Fibroblast of the conjunctiva (primary cell): ENCODE data around the gene RBM4.

Experiments
- DNase-seq: peaks from one replicate; pipeline ENCODE4 v3.0.0-alpha.2; 2010; ENCODE audit warnings: low read depth

Gene RBM4

DNA sequence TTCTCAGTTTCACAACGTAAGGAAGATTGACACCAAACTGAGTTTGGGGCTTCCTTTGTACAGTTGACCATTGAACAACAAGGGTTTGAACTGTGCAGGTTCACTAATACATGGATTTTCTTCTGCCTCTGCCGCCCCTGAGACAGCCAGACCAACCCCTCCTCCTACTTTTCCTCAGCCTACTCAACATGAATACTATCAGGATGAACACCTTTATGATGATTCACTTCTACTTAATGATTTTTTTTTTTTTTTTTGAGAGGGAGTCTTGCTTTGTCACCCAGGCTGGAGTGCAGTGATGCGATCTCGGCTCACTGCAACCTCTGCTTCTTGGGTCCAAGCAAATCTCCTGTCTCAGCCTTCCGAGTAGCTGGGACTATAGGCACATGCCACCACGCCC, 14.6 kb downstream of the RBM4 start:
- no peak for DNase-seq

DNA sequence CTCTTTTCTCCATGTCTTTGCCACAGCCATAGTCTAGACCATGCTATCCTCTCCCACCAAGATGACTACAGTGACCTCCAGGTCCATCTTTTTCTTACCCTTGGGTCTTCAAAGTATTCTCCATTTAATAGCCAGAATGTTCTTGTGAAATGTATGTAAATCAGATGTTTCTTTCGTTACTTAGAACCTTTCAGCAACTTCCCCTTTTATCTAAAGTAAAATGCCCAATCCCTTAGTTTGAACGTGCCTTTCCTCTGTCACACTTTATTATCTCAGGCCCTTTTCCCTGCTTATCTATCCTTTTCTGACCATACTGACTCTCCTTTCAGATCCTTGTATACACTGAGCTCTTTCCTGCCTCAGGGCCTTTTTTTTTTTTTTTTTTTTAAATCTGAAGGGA, 21.3 kb downstream of the RBM4 start:
- no peak for DNase-seq

DNA sequence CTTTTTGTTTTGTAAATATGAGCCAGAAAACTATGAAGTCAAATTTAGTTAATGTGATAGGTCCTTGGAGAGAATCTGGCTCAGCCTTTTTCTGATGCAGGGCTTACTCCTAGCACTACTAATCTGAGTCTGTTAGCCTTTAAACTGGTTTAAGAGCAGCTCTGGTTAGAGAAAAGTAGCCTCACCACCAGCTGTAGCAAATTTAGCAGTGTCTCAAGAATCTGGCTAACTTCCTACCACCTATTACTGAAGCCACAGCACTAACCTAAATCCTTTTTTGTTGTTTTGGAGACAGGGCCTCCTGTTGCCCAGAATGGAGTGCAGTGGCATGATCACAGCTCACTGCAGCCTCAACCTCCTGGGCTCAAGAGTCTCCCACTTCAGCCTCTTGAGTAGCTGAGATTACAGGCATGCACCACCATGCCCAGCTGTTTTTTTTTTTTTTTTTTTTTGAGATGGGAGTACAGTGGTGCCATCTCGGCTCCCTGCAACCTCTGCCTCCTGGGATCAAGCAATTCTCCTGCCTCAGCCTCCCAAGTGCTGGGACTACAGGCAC, 25.3 kb downstream of the RBM4 start:
- no peak for DNase-seq

DNA sequence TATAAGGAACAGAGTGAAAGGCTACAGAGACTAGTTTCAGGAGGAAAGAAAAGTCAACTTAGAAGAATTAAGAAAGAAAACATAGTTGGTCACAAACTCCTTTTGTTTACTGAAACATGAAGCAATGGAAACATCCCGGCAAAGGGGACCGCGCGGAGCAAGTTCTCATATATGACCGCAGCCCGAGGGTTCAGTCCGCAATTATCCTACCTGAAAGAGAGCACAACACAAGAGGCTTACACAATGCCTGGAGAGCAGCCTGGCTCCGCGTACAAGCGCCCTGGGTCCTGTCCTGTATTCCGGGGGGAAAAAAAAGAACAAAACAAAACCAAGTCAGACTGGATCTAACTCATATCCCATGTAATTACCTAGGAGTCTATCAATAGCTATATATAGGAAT, 26.9 kb downstream of the RBM4 start:
- DNase-seq, result no peak

DNA sequence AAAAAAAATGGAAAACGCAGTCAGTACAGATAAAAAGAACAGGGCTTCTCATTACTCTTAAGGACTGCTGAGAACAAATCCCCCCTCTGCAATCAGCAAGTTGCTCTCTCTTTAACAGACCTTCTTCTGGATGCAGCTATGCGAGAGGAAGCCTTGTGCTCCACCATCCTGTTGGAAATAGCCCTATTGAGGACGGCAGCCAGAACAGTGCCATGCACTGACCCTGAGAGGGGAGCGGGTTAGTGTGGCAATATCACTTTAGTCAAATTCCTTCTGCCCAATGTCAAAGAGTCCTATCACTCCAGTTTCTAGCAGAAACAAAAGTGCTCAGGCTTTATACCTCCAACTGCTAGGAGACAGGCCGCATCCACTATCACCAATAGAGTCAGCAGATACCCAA, 32.3 kb downstream of the RBM4 start:
- no peak for DNase-seq

DNA sequence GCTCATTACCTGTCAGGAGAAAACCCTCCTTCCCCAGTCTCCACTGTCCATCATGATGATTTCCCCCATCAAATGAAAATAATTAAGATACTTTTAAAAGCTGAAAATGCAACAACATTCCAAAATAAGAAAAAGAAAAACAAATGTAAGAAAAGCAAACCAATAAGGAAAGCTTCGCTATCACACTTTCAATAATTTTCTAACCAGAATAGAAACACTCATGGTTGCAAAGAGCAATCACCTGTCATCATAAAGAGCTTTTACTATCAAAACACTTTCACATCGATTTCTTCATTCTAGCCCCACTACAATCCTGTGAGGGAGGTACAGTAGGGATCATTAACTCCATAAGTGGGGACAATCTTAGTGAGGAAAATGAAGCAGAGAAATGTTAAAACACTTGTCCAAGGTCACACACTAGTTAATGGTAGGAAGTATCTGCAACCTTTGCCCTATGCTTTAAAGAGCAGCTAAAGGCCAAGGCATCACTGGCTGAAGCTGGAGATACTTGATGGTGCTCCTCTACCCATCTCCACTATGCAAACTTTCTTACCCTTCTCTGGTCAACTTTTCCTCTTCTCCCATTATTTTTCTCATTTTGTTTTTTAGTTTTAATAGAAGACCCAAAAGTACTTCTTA, 36.6 kb downstream of the RBM4 start:
- DNase-seq, result no peak

DNA sequence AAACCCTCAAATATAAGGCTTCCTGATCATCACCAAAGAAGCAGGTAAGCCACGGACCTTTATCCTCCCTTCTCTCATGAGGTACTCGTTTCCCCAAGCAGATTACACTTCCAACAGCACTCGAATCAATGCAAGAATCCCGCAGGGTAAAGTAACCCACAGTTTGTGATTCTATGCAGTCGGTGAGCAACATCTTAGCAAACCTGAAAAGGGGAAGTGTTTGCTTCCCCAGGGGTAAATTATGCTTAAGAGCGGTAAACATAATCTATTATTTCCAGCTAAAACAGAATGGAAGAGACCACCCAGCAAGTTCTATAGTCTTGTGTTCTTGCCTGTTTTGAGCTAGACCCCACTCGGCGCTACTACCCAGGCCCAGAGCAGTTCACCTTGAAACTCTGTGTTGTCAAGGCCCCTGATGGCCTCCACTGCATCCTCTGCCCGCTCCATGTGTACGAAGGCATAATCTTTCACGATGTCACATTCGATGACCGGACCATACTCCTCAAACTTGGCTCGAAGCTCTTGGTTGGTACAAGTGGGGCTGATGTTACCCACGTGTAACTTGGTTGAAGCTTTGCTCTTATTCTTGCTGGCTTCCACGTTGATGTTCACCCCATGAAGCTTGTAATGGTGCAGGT, 37.9 kb downstream of the RBM4 start:
- no peak for DNase-seq

DNA sequence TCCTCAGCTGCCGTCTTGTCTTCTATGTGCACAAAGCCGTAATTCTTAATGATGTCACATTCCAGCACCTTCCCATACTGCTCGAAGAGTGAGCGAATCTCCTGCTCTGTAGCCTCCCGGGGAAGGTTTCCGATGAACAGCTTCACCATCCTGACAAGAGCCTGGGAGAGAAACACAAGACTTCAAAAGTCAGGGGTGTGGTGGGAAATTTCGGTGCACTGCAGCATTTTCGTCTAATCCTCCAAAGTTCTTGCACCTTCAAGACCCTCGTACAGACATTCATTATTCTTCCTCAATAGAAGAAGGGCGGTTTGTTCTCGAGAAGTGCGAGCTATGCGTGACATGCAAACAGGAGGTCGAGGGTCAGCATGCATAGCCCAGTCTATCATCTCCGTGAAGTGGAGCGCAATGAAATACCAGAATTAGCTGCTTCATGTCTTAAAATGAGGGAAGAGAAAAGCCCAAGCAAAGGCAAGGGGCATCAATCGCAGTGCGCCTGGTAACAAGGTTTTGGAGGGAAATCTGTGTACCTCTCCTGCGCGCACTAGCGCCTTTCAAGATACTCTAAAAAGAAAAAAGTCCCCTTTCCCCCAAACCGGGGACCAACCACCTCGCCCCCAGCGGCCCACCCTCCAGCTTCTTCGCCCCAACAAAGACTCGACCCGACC, 38.6 kb downstream of the RBM4 start:
- DNase-seq, result no peak

DNA sequence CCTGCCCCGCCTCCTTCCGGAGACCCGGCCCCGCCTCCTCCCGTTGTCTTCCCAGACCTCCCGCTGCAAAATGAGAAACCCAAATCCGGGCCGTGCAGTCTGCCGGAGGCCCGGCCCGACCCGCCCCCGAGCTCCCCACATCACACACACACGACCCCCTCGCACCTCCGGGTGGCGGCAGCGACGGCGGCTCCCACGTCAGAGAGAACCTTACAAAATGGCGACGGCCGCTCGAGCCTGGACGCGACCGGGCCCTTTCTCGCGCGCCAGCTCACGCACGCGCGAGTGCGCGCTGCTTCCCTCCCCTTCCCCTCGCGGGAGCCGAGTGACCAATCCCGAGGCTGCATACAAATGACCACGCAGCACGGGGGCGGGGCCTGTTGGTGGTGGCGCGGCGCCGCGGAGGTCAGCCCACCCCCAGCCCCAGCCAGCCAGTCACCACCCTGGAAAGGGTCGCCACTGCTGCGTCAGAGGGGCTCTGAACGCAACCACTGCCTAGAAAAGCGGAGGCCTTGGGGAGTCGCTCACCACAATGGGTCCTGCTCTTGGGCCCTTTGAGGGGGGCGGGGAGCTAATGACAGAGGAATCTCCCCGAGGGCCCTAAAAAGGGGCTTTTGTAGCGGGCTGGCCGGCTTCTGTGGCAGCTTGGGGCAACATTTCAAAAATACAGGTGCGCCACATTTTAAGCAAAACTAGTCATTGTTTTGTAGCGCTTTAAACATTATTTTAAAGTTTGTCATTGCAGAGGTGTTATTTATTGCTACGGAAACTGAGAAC, 39.3 kb downstream of the RBM4 start, which contains the start of gene RBM4B:
RBM4B (minus strand) TSS at position 289 of the 777 bp plus-strand sequence. CDS start 808 bp downstream, outside the sequence.
- DNase-seq, result peak; percentile 83

DNA sequence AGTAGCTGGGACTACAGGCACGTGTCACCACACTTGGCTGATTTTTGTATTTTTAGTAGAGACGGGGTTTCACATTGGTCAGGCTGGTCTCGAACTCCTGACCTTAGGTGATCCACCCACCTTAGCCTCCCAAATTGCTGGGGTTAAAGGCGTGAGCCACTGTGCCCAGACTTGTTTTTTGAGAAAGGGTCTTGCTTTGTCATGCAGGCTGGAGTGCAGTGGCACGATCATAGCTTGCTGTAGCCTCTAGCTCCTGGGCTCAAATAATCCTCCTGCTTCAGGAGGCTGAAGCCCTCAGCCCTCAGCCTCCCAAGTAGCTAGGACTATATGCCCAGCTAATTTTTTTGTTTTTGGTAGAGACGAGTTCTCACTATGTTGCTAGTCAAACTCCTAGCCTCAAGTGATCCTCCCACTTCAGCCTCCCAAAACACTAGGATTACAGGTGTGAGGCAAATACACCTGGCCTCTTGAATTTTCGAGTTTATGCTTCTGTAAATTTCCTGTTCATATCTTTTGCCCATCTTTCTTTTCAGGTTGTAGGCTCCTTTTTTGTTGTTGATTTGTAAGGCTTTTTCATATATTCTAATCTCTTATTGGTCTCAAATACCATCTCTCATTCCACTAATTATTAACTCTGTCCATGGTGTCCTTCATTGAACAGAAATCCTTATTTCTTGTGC, 42.6 kb downstream of the RBM4 start:
- DNase-seq, result no peak

DNA sequence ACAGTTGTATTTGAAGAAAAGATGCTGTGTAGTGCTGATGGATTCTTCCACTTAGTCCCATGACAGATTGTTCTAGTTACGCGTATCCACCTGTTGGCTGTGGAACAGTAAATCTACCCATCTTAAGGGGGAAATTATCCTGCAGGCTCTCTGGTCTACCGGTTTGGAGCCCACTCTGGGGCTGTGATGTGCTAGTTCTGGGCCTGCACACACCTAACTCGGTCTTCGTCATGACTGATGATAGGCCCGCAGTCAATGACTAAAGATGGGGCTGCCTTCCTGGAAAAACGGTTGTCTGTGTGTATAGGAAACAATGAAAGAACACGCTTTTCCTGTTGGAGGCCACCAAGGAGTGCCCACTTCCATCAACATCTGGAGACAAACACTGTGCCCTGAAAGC, 45.4 kb downstream of the RBM4 start:
- DNase-seq, result no peak

DNA sequence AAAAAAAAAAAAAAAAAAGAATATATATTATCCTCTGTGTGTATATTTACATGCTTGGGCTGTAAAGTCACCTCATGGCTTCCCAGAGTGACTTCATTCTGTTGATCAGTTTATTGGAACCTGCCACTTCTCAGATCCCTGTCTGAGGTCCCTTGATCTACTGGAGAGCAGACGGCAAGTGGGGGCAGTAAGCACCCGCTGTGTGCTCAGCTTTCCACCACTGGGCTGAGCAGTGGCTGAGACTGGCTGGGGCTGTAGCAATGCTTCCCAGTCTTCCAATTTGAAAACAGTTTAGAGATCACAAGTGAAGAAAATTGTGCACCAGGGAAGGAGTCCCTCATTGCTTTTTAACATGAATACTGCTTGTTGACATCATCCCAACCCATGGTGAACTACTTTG, 46.1 kb downstream of the RBM4 start:
- no peak for DNase-seq

DNA sequence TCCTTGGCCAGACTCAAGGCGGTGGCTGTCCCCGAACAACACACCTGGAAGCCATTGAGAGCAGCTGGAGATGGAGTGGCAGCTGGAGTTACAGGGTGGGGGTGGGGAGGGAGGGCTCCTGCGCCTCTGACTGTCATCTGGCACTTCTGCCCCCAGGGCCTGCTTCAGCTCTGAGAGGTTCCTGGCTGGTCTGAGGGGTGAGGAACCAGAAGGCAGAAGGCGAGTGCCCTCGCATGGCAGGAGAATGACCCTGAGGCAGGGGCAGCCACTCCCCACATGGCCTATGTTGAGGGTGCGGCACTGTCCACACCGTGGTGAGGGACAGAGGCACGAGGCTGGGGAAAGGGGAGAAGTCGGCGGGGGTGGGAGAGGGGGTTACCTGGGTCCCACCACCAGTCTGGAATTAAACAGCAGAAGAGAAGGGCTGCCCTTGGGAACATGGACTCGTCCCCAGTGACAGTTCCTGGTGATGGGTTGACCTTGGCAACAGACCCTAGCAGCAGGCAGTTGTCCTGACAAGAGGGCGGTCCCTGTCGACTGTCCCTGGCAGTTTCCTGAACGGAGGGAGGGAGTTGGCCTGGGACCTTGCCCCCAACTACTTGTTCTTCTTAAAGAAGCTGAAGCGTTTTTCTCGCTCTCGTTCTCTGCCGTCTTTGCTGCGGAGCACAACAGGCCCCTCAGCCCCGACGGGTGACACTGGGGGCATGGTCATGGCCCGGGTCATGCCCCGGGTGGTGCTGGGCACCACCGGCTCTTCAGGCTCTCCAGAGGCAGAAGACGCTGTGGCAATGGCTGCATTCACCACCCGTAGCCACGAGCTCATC, 47.0 kb downstream of the RBM4 start:
- no peak for DNase-seq

DNA sequence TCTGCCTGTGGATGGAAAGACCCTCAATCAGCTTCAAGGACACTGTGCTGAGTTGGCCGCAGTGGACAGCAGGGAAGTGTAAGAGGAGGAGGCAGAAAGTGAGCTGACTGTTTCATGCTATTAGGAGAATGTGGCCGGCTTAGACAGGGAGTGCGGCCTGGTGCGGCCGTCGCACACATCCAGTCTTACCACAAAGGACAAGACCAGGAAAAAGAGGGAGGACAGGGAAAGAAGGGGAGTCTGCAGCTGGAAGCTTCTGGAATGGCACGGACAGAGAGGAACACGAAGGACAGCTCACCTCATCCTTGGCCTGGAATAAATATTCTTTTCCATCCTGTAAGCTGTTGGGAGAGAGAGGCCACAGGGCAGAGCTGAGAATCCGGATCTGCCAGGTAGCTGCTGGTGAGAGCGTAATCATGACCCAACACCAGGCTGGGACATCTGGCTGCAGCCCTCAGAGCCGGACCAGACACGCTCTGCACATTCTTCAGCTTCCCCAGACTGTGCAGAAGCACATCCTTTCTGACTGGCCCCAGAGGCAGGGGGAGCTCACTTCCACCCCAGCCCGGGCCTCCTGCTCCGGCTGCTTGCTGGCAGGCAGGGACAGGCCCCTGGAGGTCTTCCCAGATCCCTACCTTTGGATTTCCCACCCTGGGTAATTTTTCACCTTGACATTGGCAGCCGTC, 47.7 kb downstream of the RBM4 start:
- no peak for DNase-seq

DNA sequence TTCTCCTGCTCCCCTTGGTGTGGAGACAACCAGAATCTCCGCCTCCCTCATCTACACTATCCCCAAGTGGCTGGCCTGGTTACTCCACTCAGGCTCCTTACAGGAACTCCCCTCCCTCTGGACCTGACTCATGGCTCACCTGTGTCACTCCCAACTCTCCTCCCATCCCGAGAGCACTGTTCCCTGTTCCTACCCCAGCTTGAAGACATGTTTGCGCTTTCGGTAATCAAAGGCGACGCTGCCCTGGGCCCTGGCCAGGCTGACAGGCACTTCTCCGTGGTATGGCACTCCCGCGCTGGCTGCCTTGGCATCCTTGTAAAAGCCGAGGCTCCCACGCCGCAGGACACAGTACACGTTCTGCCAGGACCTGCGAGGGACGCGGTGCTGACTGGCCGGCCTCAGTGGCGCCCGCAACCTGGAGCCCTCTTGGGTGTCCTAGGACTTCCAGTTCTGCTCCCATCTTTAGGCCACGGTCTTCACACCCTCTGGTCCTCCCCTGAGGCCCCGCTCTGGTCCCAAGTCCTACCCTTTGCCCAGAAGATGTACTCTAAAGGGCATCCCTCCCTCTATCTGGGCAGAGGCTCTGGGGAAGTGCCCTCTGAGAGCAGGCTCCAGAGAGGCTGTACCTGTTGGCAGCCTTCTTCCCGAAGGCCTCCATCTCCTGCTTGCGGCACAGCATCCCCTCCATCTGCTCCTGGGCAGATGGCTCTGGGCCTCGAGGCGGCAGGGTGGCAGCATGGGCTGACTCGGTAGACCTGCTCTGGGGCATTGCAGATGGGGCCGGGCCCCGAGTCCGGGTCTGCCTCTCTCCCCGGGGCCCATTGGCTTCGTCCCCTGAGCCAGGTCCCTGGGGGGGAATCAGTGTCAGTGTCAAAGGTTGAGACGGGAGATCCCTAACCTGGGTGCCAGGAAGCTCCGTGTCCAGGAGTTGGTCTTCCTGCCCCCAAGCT, 48.6 kb downstream of the RBM4 start:
- DNase-seq, result no peak

DNA sequence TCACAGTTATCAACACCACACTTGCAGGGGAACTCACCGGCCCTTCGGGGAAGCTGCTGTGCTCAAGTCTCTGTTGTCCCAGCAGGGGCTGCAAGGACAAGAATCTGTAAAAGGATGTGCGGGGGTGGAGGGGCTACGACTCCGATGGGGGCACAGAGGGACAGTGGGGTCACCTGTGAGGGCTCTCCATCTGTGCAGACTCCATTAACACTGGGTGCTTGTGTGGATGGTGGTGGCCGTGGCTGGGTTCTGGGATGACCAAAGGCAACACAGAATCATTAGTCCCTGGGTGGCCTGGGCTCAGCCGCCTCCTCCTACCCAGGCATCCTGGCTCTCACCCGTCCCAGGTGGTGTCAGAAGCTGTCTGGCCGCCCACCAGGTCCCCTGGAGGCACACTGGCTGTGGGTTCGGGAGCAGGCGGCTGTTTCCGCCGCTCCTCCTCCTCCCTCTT, 49.4 kb downstream of the RBM4 start:
- no peak for DNase-seq

DNA sequence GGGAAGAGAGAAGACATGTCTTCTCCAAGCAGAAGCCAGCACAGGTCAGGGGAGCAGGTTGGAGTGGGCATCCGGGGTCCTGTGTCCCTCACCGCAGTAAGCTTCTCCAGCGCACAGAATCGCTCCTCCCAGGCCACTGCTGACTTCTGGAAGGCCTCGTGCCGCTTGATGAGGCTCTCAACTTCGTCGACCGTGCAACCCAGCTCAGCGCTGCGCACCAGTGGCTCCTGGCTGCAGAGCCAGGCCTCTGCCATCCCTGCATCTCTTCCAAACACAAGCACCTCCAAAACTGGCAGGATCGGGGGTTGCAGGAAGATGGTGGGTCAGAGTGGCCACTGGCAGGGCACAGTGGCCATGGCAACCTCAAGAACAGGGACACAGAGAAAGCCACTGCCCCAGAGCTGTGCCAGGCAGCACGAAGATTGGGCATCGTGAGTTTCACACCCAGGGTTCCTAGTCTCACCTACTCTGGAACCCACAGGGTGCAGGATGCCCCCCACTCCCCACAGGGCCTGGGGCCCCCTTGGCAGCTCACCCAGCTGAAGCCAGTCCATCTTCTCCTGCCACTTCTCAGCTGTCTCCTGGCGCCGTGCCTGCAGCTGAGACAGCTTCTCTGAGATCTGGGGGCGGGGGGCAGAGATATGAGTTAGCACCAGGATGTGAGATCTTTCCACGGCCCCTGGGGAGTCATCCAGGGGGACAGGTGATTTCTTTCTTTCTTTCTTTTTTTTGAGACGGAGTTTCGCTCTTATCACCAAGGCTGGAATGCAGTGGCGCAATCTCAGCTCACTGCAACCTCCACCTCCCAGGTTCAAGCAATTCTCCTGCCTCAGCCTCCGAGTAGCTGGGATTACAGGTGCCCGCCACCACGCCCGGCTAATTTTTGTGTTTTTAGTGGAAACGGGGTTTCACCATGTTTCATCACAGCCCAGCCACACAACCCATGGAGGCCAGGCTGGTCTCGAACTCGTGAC, 50.3 kb downstream of the RBM4 start:
- DNase-seq, result no peak
